HUES48 (cell line): Measurements from ENCODE around the gene TRABD2B.

Source experiments
- H3K27ac ChIP-seq: one replicate; pipeline ENCODE4 v1.7.0; 2013; ENCODE audit warnings: low read depth, low read length, inconsistent platforms
- H3K27me3 ChIP-seq: 2 replicates; pipeline ENCODE4 v1.6.1; 2013; ENCODE audit warnings: mild to moderate bottlenecking, low read length; ENCODE audit not compliant: control insufficient read depth, insufficient read depth
- H3K36me3 ChIP-seq: 2 replicates; pipeline ENCODE4 v1.6.1; 2013; ENCODE audit warnings: low read length; ENCODE audit not compliant: control insufficient read depth, insufficient read depth
- H3K4me1 ChIP-seq: 2 replicates; pipeline ENCODE4 v1.6.1; 2013; ENCODE audit warnings: mild to moderate bottlenecking, low read length; ENCODE audit not compliant: control insufficient read depth, insufficient read depth
- H3K4me3 ChIP-seq: 2 replicates; pipeline ENCODE4 v1.5.1; 2013; ENCODE audit warnings: mild to moderate bottlenecking, low read depth, low read length
- H3K9ac ChIP-seq: 2 replicates; pipeline ENCODE4 v1.6.1; 2013; ENCODE audit warnings: mild to moderate bottlenecking, low read depth, low read length, moderate library complexity
- H3K9me3 ChIP-seq: 2 replicates; pipeline ENCODE4 v1.6.1; 2013; ENCODE audit warnings: low read length; ENCODE audit not compliant: control insufficient read depth, insufficient read depth

Gene TRABD2B

DNA sequence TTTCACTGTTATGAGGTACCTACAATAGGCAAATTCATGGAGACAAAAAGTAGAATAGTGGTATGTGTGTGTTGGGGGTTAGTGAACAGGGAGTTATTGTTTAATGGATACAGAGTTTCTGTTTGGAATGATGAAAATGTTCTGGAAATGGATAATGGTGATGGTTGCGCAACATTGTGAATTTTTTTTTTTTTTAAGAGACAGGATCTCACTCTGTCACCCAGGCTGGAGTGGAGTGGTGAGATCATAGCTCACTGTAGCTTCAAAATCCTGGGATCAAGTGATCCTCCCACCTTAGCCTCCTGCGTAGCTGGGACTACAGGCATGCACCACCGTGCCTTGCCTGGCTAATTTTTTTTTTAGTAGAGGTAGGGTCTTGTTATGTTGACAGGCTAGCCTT lies 34.5 kb upstream of the TRABD2B start:
- Histone ChIP-seq H3K9ac (no peak overlapping the region), H3K4me3 (no peak overlapping the region), H3K36me3 (no peaks in the 10 kb centered on the region), H3K4me1 (peaks cover 4% of the 10 kb centered on the region; the same call in 1 of the 2 replicates), H3K27ac (no peak overlapping the region), H3K27me3 (0 out of 2 replicates have a peak, but pooled peaks cover under 1% of the 10 kb centered on the region), H3K9me3 (no peaks in the 10 kb centered on the region)

DNA sequence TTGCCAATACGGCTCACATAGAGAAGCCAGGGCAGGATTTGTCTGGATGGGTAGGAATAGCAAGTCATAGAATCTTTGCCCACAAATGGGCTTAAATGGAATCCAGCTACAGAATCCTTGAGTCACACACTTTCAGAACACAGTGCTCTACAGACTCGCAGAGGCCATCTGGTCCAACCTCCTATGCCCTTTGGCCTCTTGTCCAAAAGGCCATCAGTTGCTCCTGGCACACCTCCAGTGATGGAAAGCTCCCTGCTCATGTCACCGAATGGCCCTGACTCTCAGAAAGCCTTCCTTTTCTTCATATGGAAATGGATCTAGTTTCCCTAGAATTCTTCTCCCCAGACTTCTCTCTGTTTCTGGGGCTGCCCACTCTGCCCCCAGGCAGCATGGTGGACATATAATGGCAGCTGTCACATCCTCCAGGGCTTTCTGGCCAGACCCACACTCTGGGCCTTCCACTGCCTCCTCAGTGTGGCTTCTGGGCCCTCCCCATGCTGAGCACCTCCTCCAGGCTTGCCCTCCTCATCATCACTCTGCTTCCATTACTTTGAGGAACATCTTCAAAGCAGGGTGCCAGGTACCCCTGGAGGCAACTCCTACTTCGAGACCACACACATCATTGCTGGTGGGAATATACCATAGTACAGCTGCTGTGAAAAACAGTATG lies 33.6 kb upstream of the TRABD2B start:
- peaks cover 4% of the 10 kb centered on the region; the same call in 1 of the 2 replicates for H3K4me1 ChIP-seq
- H3K27ac ChIP-seq, result no peak overlapping the region
- no peaks in the 10 kb centered on the region for H3K9me3 ChIP-seq
- no peak overlapping the region for H3K9ac ChIP-seq
- no peaks in the 10 kb centered on the region for H3K36me3 ChIP-seq
- H3K4me3 ChIP-seq, result no peak overlapping the region
- 0 out of 2 replicates have a peak, but pooled peaks cover 7% of the 10 kb centered on the region for H3K27me3 ChIP-seq

DNA sequence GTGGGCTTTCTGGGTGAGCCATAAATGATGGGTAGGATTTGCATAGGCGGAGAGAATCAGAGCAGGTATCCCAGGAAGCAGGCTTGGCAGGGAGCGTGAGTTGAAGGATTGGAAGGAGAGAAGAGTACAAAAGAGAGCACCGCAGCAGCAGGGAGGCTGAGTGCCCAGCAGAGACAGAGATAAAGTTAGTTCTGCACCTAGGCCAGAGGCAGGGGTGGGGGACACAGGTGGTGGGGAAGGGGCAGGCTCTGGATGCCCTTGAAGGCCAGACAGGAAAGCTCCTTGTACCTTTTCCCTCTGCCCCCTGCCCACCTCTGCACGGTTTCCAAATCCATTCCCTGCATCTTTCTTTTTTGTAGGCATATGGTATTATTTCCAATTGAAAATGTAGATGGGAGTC lies 33.0 kb upstream of the TRABD2B start:
- Histone ChIP-seq H3K27me3 (0 out of 2 replicates have a peak, but pooled peaks cover 7% of the 10 kb centered on the region), H3K4me3 (no peak overlapping the region), H3K9me3 (no peaks in the 10 kb centered on the region), H3K36me3 (no peaks in the 10 kb centered on the region), H3K9ac (no peak overlapping the region), H3K4me1 (peaks cover 6% of the 10 kb centered on the region), H3K27ac (no peak overlapping the region)

DNA sequence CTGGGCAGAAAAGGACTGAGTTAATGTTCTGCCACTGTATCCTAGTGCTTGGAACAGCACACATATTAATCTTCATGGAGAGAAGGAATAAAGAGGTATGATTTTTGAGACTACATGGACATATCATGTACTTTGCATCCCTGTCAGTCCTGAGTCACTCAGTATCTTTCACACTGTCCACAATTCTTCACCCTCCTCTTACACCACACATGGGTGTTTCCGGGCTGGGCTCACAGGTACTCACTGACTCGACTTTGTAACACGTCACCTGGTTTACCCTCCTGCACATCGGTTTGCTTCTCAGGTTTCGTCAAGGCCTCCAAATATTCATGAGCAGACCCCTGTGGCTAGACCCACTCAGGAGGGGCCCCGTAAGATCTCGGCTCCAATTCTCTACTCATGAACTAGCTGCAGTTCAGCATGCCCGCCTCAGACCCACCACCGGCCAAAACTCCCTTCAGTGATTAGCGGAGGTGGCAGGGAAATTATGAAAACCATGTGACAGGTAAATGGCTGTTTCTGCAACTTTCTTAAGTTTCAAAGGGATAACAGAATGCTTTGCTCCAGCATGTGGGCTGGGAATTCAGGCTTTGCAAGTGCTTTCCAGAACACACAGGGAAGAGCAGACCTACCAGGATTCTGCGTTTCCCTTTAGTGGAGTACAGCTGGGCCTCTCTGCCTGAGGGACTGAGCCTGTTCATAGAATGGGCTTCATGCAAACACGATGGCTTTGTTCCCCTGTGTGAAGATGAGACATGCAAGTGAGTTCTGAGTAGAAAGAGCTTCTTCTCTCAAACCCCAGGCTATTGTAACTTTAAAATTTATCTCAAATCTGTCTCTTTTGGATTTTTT lies 31.3 kb upstream of the TRABD2B start:
- H3K9me3 ChIP-seq, result no peaks in the 10 kb centered on the region
- H3K9ac ChIP-seq, result no peak overlapping the region
- H3K27me3 ChIP-seq, result 0 out of 2 replicates have a peak, but pooled peaks cover 7% of the 10 kb centered on the region
- H3K4me1 ChIP-seq, result peaks cover 10% of the 10 kb centered on the region
- H3K36me3 ChIP-seq, result no peaks in the 10 kb centered on the region
- H3K27ac ChIP-seq, result no peak overlapping the region
- no peak overlapping the region for H3K4me3 ChIP-seq

DNA sequence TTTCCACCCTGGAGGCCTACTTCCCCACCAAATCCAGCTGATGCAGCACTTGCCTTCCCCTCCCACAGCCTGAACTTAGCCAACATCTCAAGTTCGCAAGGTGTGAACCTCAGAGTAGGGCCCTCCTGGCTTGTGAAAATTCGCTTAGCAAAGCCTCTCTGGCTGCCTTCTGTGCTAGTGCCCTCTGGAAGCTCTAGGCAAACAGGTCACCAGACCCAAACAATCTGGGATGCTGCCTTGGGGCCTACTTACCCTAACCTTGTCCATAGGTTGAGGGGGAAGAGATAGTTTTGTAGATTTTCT lies 30.3 kb upstream of the TRABD2B start:
- no peak overlapping the region for H3K27ac ChIP-seq
- H3K9ac ChIP-seq, result no peak overlapping the region
- no peak overlapping the region for H3K4me3 ChIP-seq
- no peaks in the 10 kb centered on the region for H3K36me3 ChIP-seq
- peaks cover 10% of the 10 kb centered on the region for H3K4me1 ChIP-seq
- 0 out of 2 replicates have a peak, but pooled peaks cover 7% of the 10 kb centered on the region for H3K27me3 ChIP-seq
- no peaks in the 10 kb centered on the region for H3K9me3 ChIP-seq

DNA sequence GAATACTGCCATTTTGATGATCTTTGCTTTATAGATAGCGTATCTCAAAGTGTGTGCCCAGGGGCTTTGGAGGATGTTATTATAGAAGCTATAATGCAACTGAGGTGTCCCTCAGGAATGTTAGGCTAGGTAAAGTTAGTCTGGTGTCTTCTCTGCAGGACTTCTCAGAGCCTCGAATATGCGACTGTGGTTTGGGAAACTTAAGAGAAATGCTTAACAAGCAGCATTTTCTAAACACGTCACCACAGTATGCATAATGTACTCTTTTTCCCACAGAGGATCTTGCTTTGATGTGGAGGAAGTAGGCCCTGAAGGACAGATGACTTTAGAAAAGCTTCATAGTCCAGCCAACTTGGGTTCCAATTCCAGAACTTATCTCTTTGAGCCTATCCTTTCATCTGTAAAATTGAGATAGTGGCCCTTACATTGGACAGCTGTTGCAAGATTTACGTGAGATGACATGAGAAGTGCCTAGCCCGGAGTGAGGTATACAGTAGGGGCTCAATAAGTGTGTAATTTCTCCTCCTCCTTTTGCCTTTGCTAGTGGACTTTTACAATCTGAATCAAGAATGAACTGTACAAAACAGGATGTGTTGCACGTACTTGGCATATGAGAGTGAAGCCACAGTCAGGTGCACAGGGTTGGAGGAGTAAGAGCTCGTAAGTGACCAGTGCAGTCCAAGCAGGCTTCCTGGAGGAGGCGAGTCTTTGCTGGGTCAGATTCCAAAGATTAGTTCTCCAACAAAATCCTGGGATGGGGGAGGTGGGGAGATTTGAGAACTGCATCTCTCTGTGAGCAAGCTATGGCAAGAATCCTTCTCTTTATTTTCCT lies 29.7 kb upstream of the TRABD2B start:
- Histone ChIP-seq H3K9me3 (no peaks in the 10 kb centered on the region), H3K4me1 (peaks cover 10% of the 10 kb centered on the region), H3K27ac (no peak overlapping the region), H3K27me3 (0 out of 2 replicates have a peak, but pooled peaks cover 7% of the 10 kb centered on the region), H3K9ac (no peak overlapping the region), H3K4me3 (no peak overlapping the region), H3K36me3 (no peaks in the 10 kb centered on the region)

DNA sequence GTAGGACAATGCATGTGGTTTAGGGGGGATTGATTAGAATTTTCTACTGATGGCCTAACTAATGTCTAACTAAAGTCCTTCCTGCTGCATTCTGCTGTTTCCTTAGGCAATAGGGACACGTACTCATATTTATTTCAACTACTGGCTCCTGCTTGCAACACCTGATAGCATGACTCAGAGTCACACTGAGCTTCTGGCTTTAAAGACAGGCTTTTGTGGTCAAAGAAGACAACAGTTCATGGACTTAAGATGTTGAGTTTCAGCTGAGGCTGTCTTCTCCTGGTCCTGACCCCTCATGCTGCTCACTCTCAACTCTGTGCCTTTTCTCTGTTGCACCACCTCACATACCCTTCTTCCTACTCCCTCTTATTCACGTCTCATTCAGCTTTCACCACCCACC lies 29.1 kb upstream of the TRABD2B start:
- Histone ChIP-seq H3K27ac (no peak overlapping the region), H3K9ac (no peak overlapping the region), H3K9me3 (no peaks in the 10 kb centered on the region), H3K4me3 (no peak overlapping the region), H3K27me3 (0 out of 2 replicates have a peak, but pooled peaks cover 7% of the 10 kb centered on the region), H3K4me1 (peaks cover 10% of the 10 kb centered on the region), H3K36me3 (no peaks in the 10 kb centered on the region)

DNA sequence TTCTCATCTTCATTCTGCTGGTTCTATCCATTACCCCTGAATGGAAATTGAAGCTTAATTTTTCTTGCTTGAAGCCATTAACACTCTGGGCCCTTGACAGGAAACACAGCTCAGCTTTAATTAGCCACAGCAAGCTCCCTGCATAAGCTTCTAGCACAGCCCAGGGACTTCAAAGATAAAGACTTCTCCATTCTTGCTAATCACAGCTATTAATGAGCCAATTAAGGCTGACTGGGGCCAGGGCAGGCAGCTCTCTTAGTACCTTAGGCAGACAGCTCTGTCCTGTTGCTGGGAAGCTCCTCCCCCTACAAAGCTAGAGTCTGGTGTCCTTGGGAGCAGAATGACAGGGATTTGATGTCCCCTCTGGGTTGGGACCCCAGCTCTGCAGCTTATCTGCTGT lies 27.9 kb upstream of the TRABD2B start:
- no peak overlapping the region for H3K9ac ChIP-seq
- peak overlapping the region; percentile 23 for H3K27ac ChIP-seq
- H3K4me3 ChIP-seq, result no peak overlapping the region
- H3K36me3 ChIP-seq, result no peaks in the 10 kb centered on the region
- H3K27me3 ChIP-seq, result 0 out of 2 replicates have a peak, but pooled peaks cover 7% of the 10 kb centered on the region
- H3K4me1 ChIP-seq, result peaks cover 10% of the 10 kb centered on the region
- H3K9me3 ChIP-seq, result no peaks in the 10 kb centered on the region

DNA sequence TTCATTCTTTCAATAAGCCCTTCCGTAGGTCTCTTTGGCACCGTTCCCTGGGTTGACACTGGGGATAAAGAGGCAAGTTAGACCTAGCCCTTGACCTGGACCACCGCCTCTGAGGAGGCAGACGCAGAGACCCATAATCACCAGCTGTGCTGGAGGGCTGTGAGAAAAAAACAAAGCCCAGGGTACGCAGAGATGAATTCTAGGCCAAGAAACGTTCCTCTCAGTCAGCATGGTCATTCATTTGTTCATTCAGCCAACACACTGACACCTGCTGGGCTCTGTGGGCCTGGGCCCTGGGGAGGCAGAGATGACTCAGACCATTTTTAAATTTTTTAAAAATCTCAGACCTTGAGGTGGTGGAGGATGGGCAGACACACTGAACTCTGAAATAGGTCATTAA lies 26.3 kb upstream of the TRABD2B start:
- H3K9ac ChIP-seq, result no peak overlapping the region
- H3K27ac ChIP-seq, result no peak overlapping the region
- no peaks in the 10 kb centered on the region for H3K9me3 ChIP-seq
- 0 out of 2 replicates have a peak, but pooled peaks cover 7% of the 10 kb centered on the region for H3K27me3 ChIP-seq
- no peaks in the 10 kb centered on the region for H3K36me3 ChIP-seq
- H3K4me3 ChIP-seq, result no peak overlapping the region
- H3K4me1 ChIP-seq, result peaks cover 10% of the 10 kb centered on the region

DNA sequence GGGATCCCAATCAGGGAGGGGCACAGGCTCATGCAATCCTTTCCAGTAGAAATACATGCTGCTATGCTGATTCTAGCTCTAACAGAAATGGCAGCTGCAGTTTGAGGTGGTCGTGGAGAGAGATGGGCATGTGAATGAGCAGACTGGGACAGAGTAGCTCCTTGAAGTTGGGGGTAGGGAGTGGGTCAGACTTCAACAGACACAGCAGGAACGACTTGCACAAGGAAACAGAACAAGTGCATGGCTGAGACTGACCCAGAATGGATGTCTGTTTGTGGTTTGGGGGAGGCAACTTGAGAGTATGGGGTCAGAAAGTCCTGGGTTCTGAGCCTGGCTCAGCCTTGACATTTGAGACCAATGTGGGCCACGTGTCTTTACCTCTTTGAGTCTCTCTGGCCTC lies 25.1 kb upstream of the TRABD2B start:
- Histone ChIP-seq H3K9ac (no peak overlapping the region), H3K4me1 (peaks cover 5% of the 10 kb centered on the region), H3K4me3 (no peak overlapping the region), H3K27ac (no peak overlapping the region), H3K36me3 (no peaks in the 10 kb centered on the region), H3K9me3 (no peaks in the 10 kb centered on the region), H3K27me3 (0 out of 2 replicates have a peak, but pooled peaks cover 7% of the 10 kb centered on the region)
